ENCODE measurements around the gene MED26.

MED26 gene

GRCh38 chr19:16587833-16588823 is 39.9 kb downstream of the MED26 start:
- peak; percentile 26 for DNase-seq

- peak; percentile 46 for DNase-seq
Measured at GRCh38 chr19:16586991-16587832, 40.8 kb downstream of the MED26 start.

- no peak for DNase-seq
Measured at GRCh38 chr19:16586477-16586871, 41.5 kb downstream of the MED26 start.

DNA sequence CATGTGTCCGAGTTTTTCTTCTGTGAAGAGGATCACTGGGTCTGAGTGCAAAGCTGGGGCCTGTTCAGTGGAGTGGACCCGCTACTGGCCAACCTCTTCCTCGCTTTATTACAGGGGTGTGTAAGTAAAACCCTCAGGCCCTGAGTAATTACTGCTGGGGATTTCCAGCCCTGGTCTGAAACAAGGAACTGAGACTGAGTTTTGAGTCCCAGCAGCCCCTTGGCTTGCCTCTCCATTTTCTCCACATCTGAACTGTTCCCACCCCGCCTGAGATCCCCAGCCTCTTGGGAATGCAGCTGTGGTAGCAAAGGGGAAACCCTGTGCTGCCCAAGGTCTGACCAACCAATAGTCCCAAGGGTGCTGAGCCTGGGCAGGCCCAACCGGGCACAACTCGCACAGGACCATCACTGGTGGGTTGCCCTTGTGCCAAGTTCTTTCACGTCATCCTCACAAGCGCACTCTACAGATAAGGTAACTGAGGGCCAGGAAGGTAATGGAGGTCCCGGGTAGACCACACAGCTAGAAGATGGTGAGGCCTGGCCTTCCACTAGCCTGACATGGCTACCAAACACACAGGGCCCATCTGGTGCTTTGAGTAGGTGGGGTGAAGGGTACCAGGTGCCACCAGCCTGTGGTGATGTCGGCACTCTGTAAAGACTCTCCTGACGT is 42.1 kb downstream of the MED26 start:
- no peak for DNase-seq

DNA sequence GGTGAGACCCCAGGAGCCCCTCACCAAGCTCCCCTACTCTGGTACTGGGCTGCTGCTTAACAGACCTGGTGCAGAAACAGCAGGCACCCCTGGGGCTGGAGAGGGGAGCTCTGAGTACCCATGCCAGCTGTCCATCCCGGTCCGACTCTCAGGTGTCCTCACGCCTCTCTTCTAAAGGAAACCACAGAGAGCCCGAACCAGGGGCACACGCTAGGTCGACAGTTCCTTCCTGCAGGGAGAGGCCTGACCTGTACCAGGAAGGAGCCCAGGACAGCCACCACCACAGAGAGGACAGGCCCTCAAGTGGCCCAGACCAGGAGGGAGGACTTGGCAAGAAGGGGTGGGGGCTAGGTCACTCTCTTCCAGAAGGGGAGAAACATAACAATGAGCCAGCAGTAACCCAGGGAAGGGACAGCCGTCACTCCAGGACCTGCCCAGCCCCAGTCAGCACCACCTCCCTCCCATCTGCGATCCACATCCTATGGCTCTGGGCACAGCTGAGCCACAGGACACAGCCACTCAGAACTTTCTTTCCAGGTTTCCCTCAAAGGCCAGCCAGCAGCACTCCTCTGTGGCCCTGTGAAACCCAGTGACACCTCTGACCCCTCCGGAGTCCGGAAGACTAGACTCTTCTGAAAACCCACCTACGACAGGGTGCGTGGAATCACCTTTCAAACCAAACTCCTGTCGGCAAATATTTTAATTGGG is 42.8 kb downstream of the MED26 start:
- no peak for DNase-seq

GRCh38 chr19:16584248-16585093 is 43.5 kb downstream of the MED26 start:
- DNase-seq: peak; percentile 81

- DNase-seq: no peak
Measured at GRCh38 chr19:16582486-16583261, 45.3 kb downstream of the MED26 start.

DNA sequence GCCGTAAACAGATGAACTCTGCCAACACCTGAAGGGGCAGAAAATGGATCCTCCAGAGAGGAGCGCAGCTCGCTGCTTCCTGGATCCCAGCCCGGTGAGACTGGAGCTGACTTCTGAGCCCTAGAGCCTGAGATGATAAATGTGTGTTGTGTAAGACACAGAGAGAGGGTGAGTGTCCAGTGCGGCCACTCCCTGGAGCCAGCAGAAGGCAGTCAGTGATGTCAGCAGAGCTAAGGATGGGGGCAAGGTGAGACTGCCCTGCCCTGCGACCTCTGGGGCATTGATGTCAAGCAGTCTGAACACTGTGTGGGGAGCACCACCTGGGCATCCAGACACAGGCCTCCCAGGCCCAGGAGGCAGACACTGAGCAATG is 46.0 kb downstream of the MED26 start:
- DNase-seq: no peak

DNA sequence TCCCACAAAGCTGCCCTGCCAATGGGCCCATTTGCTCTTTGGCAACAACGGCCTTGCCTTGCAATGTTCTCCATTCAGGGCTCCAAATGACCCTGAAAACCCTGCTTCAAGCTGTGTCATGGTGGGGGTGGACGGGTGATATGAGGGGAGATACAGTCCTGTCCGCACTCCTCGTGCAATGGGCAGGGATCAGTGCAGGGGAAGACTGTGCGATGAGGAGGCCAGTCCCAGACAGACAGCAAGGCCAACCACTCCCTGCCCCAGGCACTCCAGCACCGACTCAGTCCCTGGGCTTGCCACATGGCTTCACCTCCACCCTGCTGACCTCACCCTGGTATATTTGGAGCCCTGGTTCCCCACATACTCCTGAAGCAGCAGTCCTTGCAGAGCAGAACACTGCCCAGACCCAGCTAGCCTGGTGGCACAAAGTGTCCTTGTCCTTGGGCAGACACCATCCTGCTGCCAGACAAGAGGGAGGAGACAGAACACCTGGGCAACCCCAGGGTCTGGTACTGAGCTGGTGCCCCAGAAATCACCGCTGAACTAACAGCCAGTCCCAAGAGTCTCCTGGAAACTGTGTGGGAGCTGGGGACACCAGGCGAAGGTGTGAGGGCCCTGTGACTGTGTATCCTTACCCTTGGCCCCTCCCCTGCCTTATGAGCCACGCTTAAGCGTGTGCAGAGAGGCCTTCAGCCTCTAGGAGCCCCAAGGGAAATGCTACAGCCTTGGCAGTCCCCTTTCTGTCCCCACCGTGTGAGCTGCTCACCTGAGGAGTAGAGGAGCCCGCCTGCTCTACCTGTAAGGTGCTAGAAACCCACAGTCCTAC is 46.6 kb downstream of the MED26 start:
- no peak for DNase-seq

GRCh38 chr19:16579381-16579780 is 48.6 kb downstream of the MED26 start:
- no peak for DNase-seq

GRCh38 chr19:16577531-16577985 is 50.4 kb downstream of the MED26 start:
- DNase-seq: no peak

DNA sequence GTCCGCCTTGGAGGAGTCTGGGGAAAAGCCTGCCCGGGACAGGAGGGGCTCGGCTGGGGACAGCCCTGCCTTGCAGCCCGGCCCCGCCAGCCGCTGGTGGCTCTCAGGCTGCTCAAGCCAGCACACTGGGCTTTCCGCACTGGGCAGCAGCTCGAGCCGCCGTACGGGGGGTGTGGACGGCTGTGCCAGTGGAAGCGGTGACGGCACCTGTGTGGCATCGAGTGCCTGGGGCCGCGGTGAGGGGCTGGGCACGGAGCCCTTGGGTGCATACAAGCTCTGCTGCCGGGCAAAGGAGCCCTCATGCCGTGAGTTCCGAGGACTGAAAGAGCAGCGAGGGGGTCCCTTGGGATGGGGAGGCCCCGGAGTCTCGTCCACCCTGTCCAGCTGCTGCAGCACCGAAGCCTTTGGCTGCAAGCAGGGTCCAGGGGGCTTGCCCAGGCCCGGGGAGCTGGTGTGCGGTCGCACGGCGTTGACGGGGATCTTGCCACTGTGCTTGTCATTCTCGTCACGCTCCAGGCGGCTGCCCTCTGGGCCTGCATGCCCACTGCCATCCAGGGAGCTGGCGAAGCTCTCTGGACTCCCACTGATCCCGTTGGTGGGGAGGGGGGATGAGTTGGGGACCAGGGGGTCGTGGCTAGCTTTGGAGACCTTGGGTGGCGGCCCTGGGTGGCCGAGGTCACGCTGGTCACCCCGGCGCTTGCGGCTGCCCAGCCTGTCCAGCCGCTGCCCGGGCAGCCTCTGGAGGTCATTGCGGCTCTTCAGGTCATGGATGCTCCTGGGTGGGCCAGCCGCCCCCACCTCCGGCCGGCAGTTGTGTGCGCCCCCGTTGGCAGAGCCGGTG is 51.1 kb downstream of the MED26 start:
- no peak for DNase-seq

GRCh38 chr19:16575861-16576689 is 51.9 kb downstream of the MED26 start:
- DNase-seq: no peak

GRCh38 chr19:16575282-16575681 is 52.7 kb downstream of the MED26 start:
- no peak for DNase-seq

DNA sequence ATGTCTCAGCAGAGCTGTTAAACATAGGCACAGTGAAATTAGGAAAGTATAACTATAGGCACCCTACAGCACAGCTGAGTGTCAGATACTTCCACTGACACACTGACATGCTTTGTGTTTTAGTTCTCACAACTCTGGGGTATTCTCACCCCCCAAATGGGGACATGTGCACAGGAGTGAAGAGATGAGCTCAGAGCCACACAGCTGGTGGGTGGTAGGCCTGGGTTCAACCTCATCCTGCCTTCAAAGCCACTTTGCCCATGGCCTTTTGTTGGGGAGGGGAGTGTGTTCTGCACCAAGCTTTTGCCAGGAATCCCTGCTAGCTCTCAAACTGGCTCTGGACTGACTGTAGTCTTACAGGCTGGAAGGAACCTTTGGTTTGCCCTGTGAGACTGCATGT is 54.1 kb downstream of the MED26 start:
- no peak for DNase-seq

- DNase-seq: no peak
Measured at GRCh38 chr19:16573296-16573695, 54.7 kb downstream of the MED26 start.

GRCh38 chr19:16572332-16573211 is 55.4 kb downstream of the MED26 start, which contains the start of gene SLC35E1:
SLC35E1 (minus strand) TSS chr19:16572415; CDS start chr19:16572364, 51 bp downstream.
- peak; percentile 85 for DNase-seq

Measured in activated effector memory CD4-positive, alpha-beta T cell treated with Interleukin-2 at 50 U/mL for 16 hours (primary cell).